ENCODE measurements around the gene LCE3D. TPM values are rescaled to one million over a fixed set of nuclear protein-coding genes. Genes with fewer than 3 reads are reported as not detected.
"Not testable (repeated sequence)": the region's sequence is repeated elsewhere in the genome, so short reads cannot be mapped to it uniquely, and the experiment has no call there.

LCE3D gene
- total RNA-seq, 6 donors from 2014 or later = not detected

GRCh38 chr1:152613511-152613910 lies 33.2 kb upstream of the LCE3D start, which contains the start of gene LCE3B:
TSS of gene LCE3B (plus strand) at chr1:152613811. CDS start at chr1:152613811, 0 bp downstream.
- H3K9me3 ChIP-seq = peaks cover 0 to 7% (median 1%) of the 10 kb centered on the region in 4 donors
- DNase-seq (no peak), ATAC-seq (ENCODE audit: low FRiP score in 2 of 2) (no peak)
- H3K27ac ChIP-seq = no peak within 1 kb of the TSS
- H3K4me1 ChIP-seq = no peaks in the 10 kb centered on the region
- no peak within 1 kb of the TSS for H3K4me3 ChIP-seq
- H3K27me3 ChIP-seq = no peaks in the 10 kb centered on the region
- no peak for TF ChIP-seq POLR2A (IDR thresholded peaks at IDR 0.05)
- TF ChIP-seq CTCF (IDR thresholded peaks at IDR 0.05) = no peak
- no peak for TF ChIP-seq EP300 (IDR thresholded peaks at IDR 0.05)
- TF ChIP-seq POLR2AphosphoS5 (IDR thresholded peaks at IDR 0.05) = no peak
- no peaks in the 10 kb centered on the region for H3K36me3 ChIP-seq
- WGBS, 2 donors = 80% methylated on average over 1 of the region's 1 CpG; no CpG with 5 or more reads in 1 of the 2 donors

- Histone ChIP-seq H3K36me3 (no peaks in the 10 kb centered on the region), H3K27ac (no peak within 1 kb of the TSS), H3K4me3 (no peak within 1 kb of the TSS), H3K9me3 (no peaks in the 10 kb centered on the region), H3K4me1 (no peaks in the 10 kb centered on the region), H3K27me3 (no peaks in the 10 kb centered on the region)
- TF ChIP-seq POLR2AphosphoS5 (IDR thresholded peaks at IDR 0.05) (no peak), EP300 (IDR thresholded peaks at IDR 0.05) (no peak), POLR2A (IDR thresholded peaks at IDR 0.05) (no peak), CTCF (IDR thresholded peaks at IDR 0.05) (no peak)
- 68% methylated on average over 2 of the region's 4 CpGs; no CpG with 5 or more reads in 1 of the 2 donors for WGBS, 2 donors
- DNase-seq = no peak
- no peak for ATAC-seq (ENCODE audit: low FRiP score in 2 of 2)
These were observed 19.6 kb upstream of the LCE3D start, which contains the start of gene LCE3C for GRCh38 chr1:152599934-152600333. TSS of gene LCE3C (plus strand) at chr1:152600234. CDS start at chr1:152600732, 498 bp downstream.

GRCh38 chr1:152596986-152597385 lies 16.7 kb upstream of the LCE3D start:
- no peaks in the 10 kb centered on the region for H3K4me1 ChIP-seq
- WGBS, 2 donors = 93% methylated on average over 1 of the region's 2 CpGs; no CpG with 5 or more reads in 1 of the 2 donors

DNA sequence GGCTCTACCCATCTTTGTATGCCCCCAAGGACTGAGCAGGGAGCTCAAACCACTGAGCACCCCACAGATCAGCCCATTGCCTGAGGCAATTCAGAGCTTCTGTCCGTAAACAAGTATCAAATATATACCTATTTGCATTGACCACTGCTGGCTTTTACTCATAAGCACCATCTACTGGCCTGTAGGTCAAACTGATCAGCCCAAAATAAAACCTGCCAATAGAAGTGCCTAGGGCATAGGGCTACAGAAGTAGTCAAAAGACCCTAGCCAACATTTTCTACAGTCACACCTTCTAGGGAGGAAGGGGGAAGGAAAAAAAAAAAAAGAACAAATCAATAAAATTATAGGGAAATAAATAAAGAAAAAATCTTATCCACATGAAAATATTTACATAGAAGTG lies 5.3 kb upstream of the LCE3D start:
- H3K9me3 ChIP-seq = no peaks in the 10 kb centered on the region
- H3K27me3 ChIP-seq = no peaks in the 10 kb centered on the region
- no peaks in the 10 kb centered on the region for H3K36me3 ChIP-seq
- ATAC-seq (ENCODE audit: low FRiP score in 2 of 2) (no peak), DNase-seq (no peak)
- no peaks in the 10 kb centered on the region for H3K4me1 ChIP-seq
- no peak overlapping the region for H3K4me3 ChIP-seq
- TF ChIP-seq POLR2A (IDR thresholded peaks at IDR 0.05) (no peak), CTCF (IDR thresholded peaks at IDR 0.05) (no peak), EP300 (IDR thresholded peaks at IDR 0.05) (no peak), POLR2AphosphoS5 (IDR thresholded peaks at IDR 0.05) (no peak)
- H3K27ac ChIP-seq = no peak overlapping the region
- 20% methylated on average over 1 of the region's 1 CpG; no CpG with 5 or more reads in 1 of the 2 donors for WGBS, 2 donors

More at GRCh38 chr1:152596986-152597385, 16.7 kb upstream of the LCE3D start:
- H3K4me3 ChIP-seq = no peak overlapping the region
- DNase-seq = no peak
- H3K36me3 ChIP-seq = no peaks in the 10 kb centered on the region
- H3K27me3 ChIP-seq = no peaks in the 10 kb centered on the region
- TF ChIP-seq CTCF (IDR thresholded peaks at IDR 0.05) (no peak), POLR2AphosphoS5 (IDR thresholded peaks at IDR 0.05) (no peak), EP300 (IDR thresholded peaks at IDR 0.05) (no peak), POLR2A (IDR thresholded peaks at IDR 0.05) (no peak)
- H3K27ac ChIP-seq = no peak overlapping the region
- no peak for ATAC-seq (ENCODE audit: low FRiP score in 2 of 2)
- H3K9me3 ChIP-seq = no peaks in the 10 kb centered on the region

- no peak overlapping the region for H3K27ac ChIP-seq
- 79 to 80% methylated on average over 1 of the region's 1 CpG for WGBS, 2 donors
- no peaks in the 10 kb centered on the region for H3K27me3 ChIP-seq
- ATAC-seq (ENCODE audit: low FRiP score in 2 of 2) (no peak), DNase-seq (no peak)
- H3K36me3 ChIP-seq = no peaks in the 10 kb centered on the region
- TF ChIP-seq POLR2A (IDR thresholded peaks at IDR 0.05) (no peak), EP300 (IDR thresholded peaks at IDR 0.05) (no peak), CTCF (IDR thresholded peaks at IDR 0.05) (no peak), POLR2AphosphoS5 (IDR thresholded peaks at IDR 0.05) (no peak)
- no peaks in the 10 kb centered on the region for H3K9me3 ChIP-seq
- no peak overlapping the region for H3K4me3 ChIP-seq
- H3K4me1 ChIP-seq = no peaks in the 10 kb centered on the region
These were observed 2.3 kb upstream of the LCE3D start for GRCh38 chr1:152582647-152583046.

GRCh38 chr1:152579526-152579925 lies 790 bp downstream of the LCE3D start:
- H3K9me3 ChIP-seq; H3K27ac ChIP-seq; ATAC-seq (ENCODE audit: low FRiP score in 2 of 2); H3K4me3 ChIP-seq; H3K4me1 ChIP-seq; H3K27me3 ChIP-seq; H3K36me3 ChIP-seq: not testable (repeated sequence)
- peak in 1 of 2 donors; percentile 49 for DNase-seq
- 90% methylated on average over 9 of the region's 9 CpGs; no CpG with 5 or more reads in 1 of the 2 donors for WGBS, 2 donors
